ENCODE results near the gene TMEM182. TPM values are rescaled to one million over a fixed set of nuclear protein-coding genes. Genes with fewer than 3 reads are reported as not detected.

TMEM182 gene
- total RNA-seq, 1 experiment from 2014 or later, result 6.5 TPM

DNA sequence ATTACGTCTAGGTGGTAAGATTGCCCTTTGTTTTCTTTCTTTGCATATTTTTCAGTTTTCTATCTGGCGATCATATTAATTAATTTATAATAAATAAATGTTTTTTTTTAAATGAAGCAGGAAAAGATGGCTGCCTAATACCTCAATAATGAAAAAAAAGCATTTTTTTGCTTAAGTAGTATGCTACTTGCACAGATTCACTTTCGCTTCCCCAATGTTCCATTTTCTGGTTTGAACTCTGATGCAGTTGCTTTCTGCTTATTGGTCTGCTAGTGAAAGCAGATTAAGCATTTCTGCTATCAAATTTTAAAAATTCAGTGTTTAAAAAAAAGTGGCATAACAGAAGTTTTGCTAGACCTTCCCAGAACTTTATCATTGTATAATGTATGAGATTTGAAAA, 11.9 kb upstream of the TMEM182 start:
- POLR2A ChIA-PET (ENCODE audit: unreplicated experiment), result no interaction called here
- BruUV-seq (replicated peaks), result no TSS peak
- Histone ChIP-seq H3K4me3 (ENCODE audit: low read length) (no peak overlapping the region), H3K27me3 (ENCODE audit: low read length) (no peaks in the 10 kb centered on the region), H3K27ac (ENCODE audit: low read length) (no peak overlapping the region), H3K4me1 (ENCODE audit: insufficient read depth, low read length) (no peaks in the 10 kb centered on the region), H3K9me2 (replicated peaks; ENCODE audit: low read length) (no peaks in the 10 kb centered on the region), H3K4me2 (ENCODE audit: low read length) (no peak overlapping the region), H3K9me3 (ENCODE audit: low read length) (no peaks in the 10 kb centered on the region), H4K20me1 (ENCODE audit: low read length) (no peaks in the 10 kb centered on the region), H3K79me2 (ENCODE audit: low read length) (no peaks in the 10 kb centered on the region), H3F3A (ENCODE audit: low read length, unreplicated experiment) (no peaks in the 10 kb centered on the region), H2AFZ (ENCODE audit: low read length) (no peak overlapping the region), H3K9ac (ENCODE audit: low read length) (no peak overlapping the region), H3K36me3 (ENCODE audit: low read depth, low read length) (no peaks in the 10 kb centered on the region)
- intact Hi-C loops (cut with micrococcal nuclease), result no loop called here
- DNase-seq (no peak), ATAC-seq (no peak)
- TF ChIP-seq, protein P1, sequence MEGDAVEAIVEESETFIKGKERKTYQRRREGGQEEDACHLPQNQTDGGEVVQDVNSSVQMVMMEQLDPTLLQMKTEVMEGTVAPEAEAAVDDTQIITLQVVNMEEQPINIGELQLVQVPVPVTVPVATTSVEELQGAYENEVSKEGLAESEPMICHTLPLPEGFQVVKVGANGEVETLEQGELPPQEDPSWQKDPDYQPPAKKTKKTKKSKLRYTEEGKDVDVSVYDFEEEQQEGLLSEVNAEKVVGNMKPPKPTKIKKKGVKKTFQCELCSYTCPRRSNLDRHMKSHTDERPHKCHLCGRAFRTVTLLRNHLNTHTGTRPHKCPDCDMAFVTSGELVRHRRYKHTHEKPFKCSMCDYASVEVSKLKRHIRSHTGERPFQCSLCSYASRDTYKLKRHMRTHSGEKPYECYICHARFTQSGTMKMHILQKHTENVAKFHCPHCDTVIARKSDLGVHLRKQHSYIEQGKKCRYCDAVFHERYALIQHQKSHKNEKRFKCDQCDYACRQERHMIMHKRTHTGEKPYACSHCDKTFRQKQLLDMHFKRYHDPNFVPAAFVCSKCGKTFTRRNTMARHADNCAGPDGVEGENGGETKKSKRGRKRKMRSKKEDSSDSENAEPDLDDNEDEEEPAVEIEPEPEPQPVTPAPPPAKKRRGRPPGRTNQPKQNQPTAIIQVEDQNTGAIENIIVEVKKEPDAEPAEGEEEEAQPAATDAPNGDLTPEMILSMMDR (conservative IDR thresholded peaks at IDR 0.05; ENCODE audit: low read depth, low read length), result no peak
- no peak for TF ChIP-seq EZH2 (IDR thresholded peaks at IDR 0.05; ENCODE audit: low read length, unreplicated experiment)
- TF ChIP-seq EZH2phosphoT487 (IDR thresholded peaks at IDR 0.05; ENCODE audit: borderline replicate concordance, low read length), result no peak
- CTCF ChIA-PET, result no interaction called here

DNA sequence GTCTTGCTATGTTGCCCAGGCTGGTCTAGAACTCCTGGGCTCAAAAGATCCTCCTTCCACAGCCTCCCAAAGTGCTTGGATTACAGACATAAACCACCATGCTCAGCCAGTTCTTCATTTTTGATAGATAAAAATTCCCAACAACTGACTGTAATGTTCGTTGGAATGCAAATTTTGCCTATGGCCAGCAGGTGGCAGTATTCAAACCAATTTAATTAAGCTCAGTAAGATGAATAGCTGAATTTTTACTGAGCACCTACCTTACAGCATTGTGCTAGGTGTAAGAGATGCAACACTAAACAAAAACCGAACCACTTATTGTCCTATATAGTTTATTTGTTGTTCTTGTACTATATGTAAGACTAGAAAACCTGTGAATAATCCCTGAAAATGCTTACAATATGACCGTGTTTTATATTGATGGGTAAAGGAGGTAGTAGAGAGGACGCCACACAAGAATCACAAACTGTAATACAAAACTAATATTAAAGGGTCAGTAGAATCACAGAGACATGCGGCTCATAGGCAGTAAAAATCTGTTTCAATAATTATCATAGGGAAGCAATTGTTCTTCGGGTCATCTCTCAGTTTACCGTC, 8.2 kb upstream of the TMEM182 start:
- POLR2A ChIA-PET (ENCODE audit: unreplicated experiment), result interaction anchor here (0.6 to 0.9 kb wide), 2 partner anchors 17 to 62 kb away, joined by 4 read pairs; no protein-coding TSS in a partner anchor

More for the DNA sequence above, 8.2 kb upstream of the TMEM182 start:
- BruUV-seq (replicated peaks), result no TSS peak
- H3K27me3 ChIP-seq (ENCODE audit: low read length), result no peaks in the 10 kb centered on the region
- no peaks in the 10 kb centered on the region for H3K79me2 ChIP-seq (ENCODE audit: low read length)
- H2AFZ ChIP-seq (ENCODE audit: low read length), result no peak overlapping the region
- ATAC-seq (peak; percentile 71), DNase-seq (peak; percentile 69)
- H3K9ac ChIP-seq (ENCODE audit: low read length), result no peak overlapping the region
- H3K4me3 ChIP-seq (ENCODE audit: low read length), result no peak overlapping the region
- intact Hi-C loops (cut with micrococcal nuclease), result loop anchor here (1.0 kb wide), 1 partner anchor 53 kb away; no protein-coding TSS in a partner anchor
- no peaks in the 10 kb centered on the region for H3F3A ChIP-seq (ENCODE audit: low read length, unreplicated experiment)
- no peaks in the 10 kb centered on the region for H3K36me3 ChIP-seq (ENCODE audit: low read depth, low read length)
- H3K4me1 ChIP-seq (ENCODE audit: insufficient read depth, low read length), result no peaks in the 10 kb centered on the region
- H3K9me2 ChIP-seq (replicated peaks; ENCODE audit: low read length), result no peaks in the 10 kb centered on the region
- no peak overlapping the region for H3K4me2 ChIP-seq (ENCODE audit: low read length)
- no peak for TF ChIP-seq EZH2 (IDR thresholded peaks at IDR 0.05; ENCODE audit: low read length, unreplicated experiment)
- TF ChIP-seq, protein P1 (conservative IDR thresholded peaks at IDR 0.05; ENCODE audit: low read depth, low read length), result peak; percentile 89
- no peaks in the 10 kb centered on the region for H4K20me1 ChIP-seq (ENCODE audit: low read length)
- CTCF ChIA-PET, result interaction anchor here (0.6 to 1.8 kb wide), 10 partner anchors 10 to 172 kb away, joined by 3 to 23 read pairs (median 4); a partner anchor contains a TSS
- H3K27ac ChIP-seq (ENCODE audit: low read length), result no peak overlapping the region
- no peaks in the 10 kb centered on the region for H3K9me3 ChIP-seq (ENCODE audit: low read length)

Data from PC-3 (cell line).